Thoracic aorta (tissue), 2 donors: ENCODE results near the gene KIF16B. TPM values are rescaled to one million over a fixed set of nuclear protein-coding genes. Genes with fewer than 3 reads are reported as not detected.
"Not testable (repeated sequence)": the region's sequence is repeated elsewhere in the genome, so short reads cannot be mapped to it uniquely, and the experiment has no call there.

Source experiments
- ATAC-seq: fragments of 150-250 bp; one replicate; pipeline ENCODE4 v1.8.0; 2017; ENCODE audit warnings: low read depth; ENCODE audit not compliant: insufficient number of reproducible peaks, low FRiP score
- DNase-seq: peaks from one replicate; pipeline ENCODE4 v3.0.0-alpha.2; 2020; ENCODE audit warnings: low spot score
- H3K27ac ChIP-seq, 2 donors: fragments of 200-600 bp; sonication (generic); 1 replicate in 1 of 2; 2 replicates in 1 of 2; pipeline ENCODE4 v1.5.1; 2016; ENCODE audit warnings: mild to moderate bottlenecking in 2 of 2, moderate library complexity in 2 of 2
- H3K27me3 ChIP-seq: fragments of 200-600 bp; sonication (generic); replicated peaks from 2 replicates; pipeline ENCODE4 v1.6.0; 2016; ENCODE audit warnings: mild to moderate bottlenecking; ENCODE audit not compliant: insufficient read depth
- H3K36me3 ChIP-seq: fragments of 200-600 bp; sonication (generic); one replicate; pipeline ENCODE4 v1.5.1; 2016
- H3K4me1 ChIP-seq, 2 donors: fragments of 200-600 bp; sonication (generic); 1 replicate in 1 of 2; 2 replicates in 1 of 2; pipeline versions ENCODE4 v1.5.1 to v1.6.0; 2016; ENCODE audit warnings: low read depth in 2 of 2, mild to moderate bottlenecking in 1 of 2; ENCODE audit not compliant: control insufficient read depth in 1 of 2
- H3K4me3 ChIP-seq: fragments of 200-600 bp; sonication (generic); 2 replicates; pipeline ENCODE4 v1.5.1; 2016; ENCODE audit warnings: mild to moderate bottlenecking
- H3K9me3 ChIP-seq: fragments of 200-600 bp; sonication (generic); 2 replicates; pipeline ENCODE4 v1.5.1; 2016
- total RNA-seq, 2 donors: library from RNA; depleted of rRNA; stranded (reverse); fragments of >200 nt; gene quantifications; one replicate each; pipeline versions ENCODE4 v1.1.0 to v1.2.3, GENCODE V29; 2016
- TF ChIP-seq, protein P1 (sequence below): fragments of 200-600 bp; sonication (generic); IDR thresholded peaks from one replicate; pipeline ENCODE4 v1.5.1; 2019; ENCODE audit warnings: antibody characterized with exemption

KIF16B gene
- total RNA-seq, 2 donors from 2014 or later = 16.5 to 21.3 TPM

DNA sequence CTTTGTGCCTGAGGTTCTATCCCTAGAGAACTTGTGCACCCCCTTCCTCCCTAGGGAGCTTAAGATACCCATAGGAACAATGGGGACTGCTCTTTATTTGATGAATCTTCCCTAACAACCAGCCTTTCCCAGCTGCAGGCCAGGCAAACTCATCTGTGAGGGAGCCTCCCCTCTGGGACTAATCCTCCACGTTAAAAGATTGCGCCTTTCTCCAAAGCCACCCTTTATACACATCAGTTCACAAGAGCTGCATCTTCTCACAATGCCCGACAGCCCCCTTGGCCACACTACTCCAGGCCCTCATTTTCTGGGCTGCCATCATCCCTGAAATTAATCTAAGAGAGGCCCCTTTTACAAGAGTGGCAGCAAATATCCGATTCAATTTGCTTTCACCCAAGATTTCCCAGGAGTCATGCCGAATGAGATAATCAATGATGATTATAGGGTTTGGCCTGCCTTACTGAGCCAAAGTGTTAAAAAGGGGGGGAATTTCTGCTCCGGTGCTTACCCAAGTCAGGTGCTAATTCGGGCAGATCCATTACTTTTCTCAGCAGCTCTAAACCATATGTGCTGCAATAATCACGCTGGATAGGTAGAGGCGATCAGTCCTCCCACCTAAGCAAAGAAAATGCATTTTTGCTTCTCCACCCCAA is 336.5 kb downstream of the KIF16B start:
- TF ChIP-seq, protein P1, sequence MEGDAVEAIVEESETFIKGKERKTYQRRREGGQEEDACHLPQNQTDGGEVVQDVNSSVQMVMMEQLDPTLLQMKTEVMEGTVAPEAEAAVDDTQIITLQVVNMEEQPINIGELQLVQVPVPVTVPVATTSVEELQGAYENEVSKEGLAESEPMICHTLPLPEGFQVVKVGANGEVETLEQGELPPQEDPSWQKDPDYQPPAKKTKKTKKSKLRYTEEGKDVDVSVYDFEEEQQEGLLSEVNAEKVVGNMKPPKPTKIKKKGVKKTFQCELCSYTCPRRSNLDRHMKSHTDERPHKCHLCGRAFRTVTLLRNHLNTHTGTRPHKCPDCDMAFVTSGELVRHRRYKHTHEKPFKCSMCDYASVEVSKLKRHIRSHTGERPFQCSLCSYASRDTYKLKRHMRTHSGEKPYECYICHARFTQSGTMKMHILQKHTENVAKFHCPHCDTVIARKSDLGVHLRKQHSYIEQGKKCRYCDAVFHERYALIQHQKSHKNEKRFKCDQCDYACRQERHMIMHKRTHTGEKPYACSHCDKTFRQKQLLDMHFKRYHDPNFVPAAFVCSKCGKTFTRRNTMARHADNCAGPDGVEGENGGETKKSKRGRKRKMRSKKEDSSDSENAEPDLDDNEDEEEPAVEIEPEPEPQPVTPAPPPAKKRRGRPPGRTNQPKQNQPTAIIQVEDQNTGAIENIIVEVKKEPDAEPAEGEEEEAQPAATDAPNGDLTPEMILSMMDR = no peak
- no peak for DNase-seq
- Histone ChIP-seq H3K4me1 (no peaks in the 10 kb centered on the region), H3K4me3 (no peak overlapping the region), H3K9me3 (no peaks in the 10 kb centered on the region), H3K27me3 (no peaks in the 10 kb centered on the region), H3K27ac (no peak overlapping the region), H3K36me3 (no peaks in the 10 kb centered on the region)
- no peak for ATAC-seq

- no peak overlapping the region for H3K27ac ChIP-seq
- H3K36me3 ChIP-seq = no peaks in the 10 kb centered on the region
- ATAC-seq (no peak), DNase-seq (no peak)
- TF ChIP-seq, protein P1 = no peak
- H3K4me1 ChIP-seq = no peaks in the 10 kb centered on the region
- H3K27me3 ChIP-seq = no peaks in the 10 kb centered on the region
- no peak overlapping the region for H3K4me3 ChIP-seq
- H3K9me3 ChIP-seq = no peaks in the 10 kb centered on the region
Observed at GRCh38 chr20:16230402-16230801, 342.8 kb downstream of the KIF16B start.

GRCh38 chr20:16229813-16230212 is 343.4 kb downstream of the KIF16B start:
- H3K36me3 ChIP-seq = no peaks in the 10 kb centered on the region
- no peaks in the 10 kb centered on the region for H3K4me1 ChIP-seq
- TF ChIP-seq, protein P1 = no peak
- no peaks in the 10 kb centered on the region for H3K9me3 ChIP-seq
- no peak for ATAC-seq
- no peak for DNase-seq
- H3K27ac ChIP-seq = no peak overlapping the region
- no peak overlapping the region for H3K4me3 ChIP-seq
- H3K27me3 ChIP-seq = no peaks in the 10 kb centered on the region

DNA sequence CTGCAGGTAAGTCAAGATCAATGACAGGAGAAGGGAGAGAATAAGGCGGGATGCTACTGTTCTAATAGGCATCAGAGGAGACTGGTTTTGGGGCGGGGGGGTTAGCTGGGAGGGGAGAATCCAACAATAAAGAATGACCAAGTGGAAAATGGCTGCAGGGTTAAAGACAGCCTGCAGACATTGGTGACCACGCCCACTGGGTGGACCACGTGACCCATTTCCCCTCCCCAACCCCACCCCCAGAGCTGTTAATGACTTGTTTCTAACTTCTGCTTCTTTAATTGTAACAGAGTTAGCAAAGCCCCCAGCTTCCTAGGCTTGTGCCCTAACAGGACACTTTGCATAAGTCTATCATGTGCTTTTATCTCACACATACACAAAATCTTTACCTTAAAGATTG is 344.5 kb downstream of the KIF16B start:
- Histone ChIP-seq H3K27ac (no peak overlapping the region), H3K36me3 (no peaks in the 10 kb centered on the region), H3K9me3 (no peaks in the 10 kb centered on the region), H3K4me1 (no peaks in the 10 kb centered on the region), H3K27me3 (no peaks in the 10 kb centered on the region), H3K4me3 (no peak overlapping the region)
- TF ChIP-seq, protein P1 = no peak
- no peak for ATAC-seq
- no peak for DNase-seq

DNA sequence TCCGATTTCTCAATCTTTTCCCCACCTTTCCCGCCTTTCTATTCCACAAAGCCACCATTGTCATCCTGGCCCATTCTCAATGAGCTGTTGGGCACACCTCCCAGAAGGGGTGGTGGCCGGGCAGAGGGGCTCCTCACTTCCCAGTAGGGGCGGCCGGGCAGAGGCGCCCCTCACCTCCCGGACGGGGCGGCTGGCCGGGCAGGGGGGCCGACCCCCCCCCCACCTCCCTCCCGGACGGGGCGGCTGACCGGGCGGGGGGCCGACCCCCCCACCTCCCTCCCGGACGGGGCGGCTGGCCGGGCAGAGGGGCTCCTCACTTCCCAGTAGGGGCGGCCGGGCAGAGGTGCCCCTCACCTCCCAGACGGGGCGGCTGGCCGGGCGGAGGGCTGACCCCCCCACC is 346.3 kb downstream of the KIF16B start:
- not testable (repeated sequence) for H3K36me3 ChIP-seq, H3K4me1 ChIP-seq, DNase-seq, ATAC-seq, H3K27me3 ChIP-seq, H3K4me3 ChIP-seq, H3K27ac ChIP-seq, H3K9me3 ChIP-seq

GRCh38 chr20:16224836-16225235 is 348.4 kb downstream of the KIF16B start:
- Histone ChIP-seq H3K27me3 (no peaks in the 10 kb centered on the region), H3K4me1 (no peaks in the 10 kb centered on the region), H3K36me3 (no peaks in the 10 kb centered on the region), H3K27ac (no peak overlapping the region), H3K4me3 (no peak overlapping the region), H3K9me3 (no peaks in the 10 kb centered on the region)
- TF ChIP-seq, protein P1 = no peak
- ATAC-seq = no peak
- no peak for DNase-seq
